ENCODE results near the gene SCYL3.

GRCh38 chr1:169885207-169885606 is 8.5 kb downstream of the SCYL3 start:
- no peak for TF ChIP-seq POLR2A (IDR thresholded peaks at IDR 0.05)
- TF ChIP-seq, protein P1, sequence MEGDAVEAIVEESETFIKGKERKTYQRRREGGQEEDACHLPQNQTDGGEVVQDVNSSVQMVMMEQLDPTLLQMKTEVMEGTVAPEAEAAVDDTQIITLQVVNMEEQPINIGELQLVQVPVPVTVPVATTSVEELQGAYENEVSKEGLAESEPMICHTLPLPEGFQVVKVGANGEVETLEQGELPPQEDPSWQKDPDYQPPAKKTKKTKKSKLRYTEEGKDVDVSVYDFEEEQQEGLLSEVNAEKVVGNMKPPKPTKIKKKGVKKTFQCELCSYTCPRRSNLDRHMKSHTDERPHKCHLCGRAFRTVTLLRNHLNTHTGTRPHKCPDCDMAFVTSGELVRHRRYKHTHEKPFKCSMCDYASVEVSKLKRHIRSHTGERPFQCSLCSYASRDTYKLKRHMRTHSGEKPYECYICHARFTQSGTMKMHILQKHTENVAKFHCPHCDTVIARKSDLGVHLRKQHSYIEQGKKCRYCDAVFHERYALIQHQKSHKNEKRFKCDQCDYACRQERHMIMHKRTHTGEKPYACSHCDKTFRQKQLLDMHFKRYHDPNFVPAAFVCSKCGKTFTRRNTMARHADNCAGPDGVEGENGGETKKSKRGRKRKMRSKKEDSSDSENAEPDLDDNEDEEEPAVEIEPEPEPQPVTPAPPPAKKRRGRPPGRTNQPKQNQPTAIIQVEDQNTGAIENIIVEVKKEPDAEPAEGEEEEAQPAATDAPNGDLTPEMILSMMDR (IDR thresholded peaks at IDR 0.05) = no peak
